ENCODE measurements around the gene PRSS16. TPM values are rescaled to one million over a fixed set of nuclear protein-coding genes. Genes with fewer than 3 reads are reported as not detected.

The PRSS16 gene
- total and polyA plus RNA-seq, 9 of the 15 experiments (the other 6 are each of a cell fraction or from before 2014, with no cell fraction given) = 4.5 to 21.3 (median 12.1) TPM

- no peak for TF ChIP-seq ZNF586 (CRISPR knock-in tag; conservative IDR thresholded peaks at IDR 0.05)
- no peak for TF ChIP-seq CEBPZ (IDR thresholded peaks at IDR 0.05; ENCODE audit: borderline replicate concordance, low read depth, low read length)
- no peak for TF ChIP-seq SAFB2 (IDR thresholded peaks at IDR 0.05; ENCODE audit: borderline replicate concordance, low read depth, low read length, severe bottlenecking)
- TF ChIP-seq SMARCA4 (IDR thresholded peaks at IDR 0.05) = peak; percentile 15; the same call in 1 of the 2 replicates
- TF ChIP-seq DNMT1 (IDR thresholded peaks at IDR 0.05) = no peak
- no peak for TF ChIP-seq ZNF174 (CRISPR knock-in tag; IDR thresholded peaks at IDR 0.05)
- TF ChIP-seq FOXJ3 (CRISPR knock-in tag; IDR thresholded peaks at IDR 0.05) = no peak
- no peak for TF ChIP-seq GABPB2 (CRISPR knock-in tag; conservative IDR thresholded peaks at IDR 0.05)
- TF ChIP-seq ZNF398 (CRISPR knock-in tag; IDR thresholded peaks at IDR 0.05) = no peak
- TF ChIP-seq NR0B1 (IDR thresholded peaks at IDR 0.05; ENCODE audit: partially characterized antibody) = no peak
- TF ChIP-seq NUFIP1 (IDR thresholded peaks at IDR 0.05; ENCODE audit: partially characterized antibody) = peak; percentile 78
- TF ChIP-seq ATF1 (CRISPR knock-in tag; IDR thresholded peaks at IDR 0.05) = no peak
- 0 out of 2 replicates have a peak, but pooled peaks have one; percentile 22 for TF ChIP-seq ATF1 (tag; IDR thresholded peaks at IDR 0.05)
- no peak for TF ChIP-seq MAFK (IDR thresholded peaks at IDR 0.05; ENCODE audit: low read length)
- TF ChIP-seq HDAC8 (tag; IDR thresholded peaks at IDR 0.05) = peak; percentile 90
- TF ChIP-seq, protein P1, sequence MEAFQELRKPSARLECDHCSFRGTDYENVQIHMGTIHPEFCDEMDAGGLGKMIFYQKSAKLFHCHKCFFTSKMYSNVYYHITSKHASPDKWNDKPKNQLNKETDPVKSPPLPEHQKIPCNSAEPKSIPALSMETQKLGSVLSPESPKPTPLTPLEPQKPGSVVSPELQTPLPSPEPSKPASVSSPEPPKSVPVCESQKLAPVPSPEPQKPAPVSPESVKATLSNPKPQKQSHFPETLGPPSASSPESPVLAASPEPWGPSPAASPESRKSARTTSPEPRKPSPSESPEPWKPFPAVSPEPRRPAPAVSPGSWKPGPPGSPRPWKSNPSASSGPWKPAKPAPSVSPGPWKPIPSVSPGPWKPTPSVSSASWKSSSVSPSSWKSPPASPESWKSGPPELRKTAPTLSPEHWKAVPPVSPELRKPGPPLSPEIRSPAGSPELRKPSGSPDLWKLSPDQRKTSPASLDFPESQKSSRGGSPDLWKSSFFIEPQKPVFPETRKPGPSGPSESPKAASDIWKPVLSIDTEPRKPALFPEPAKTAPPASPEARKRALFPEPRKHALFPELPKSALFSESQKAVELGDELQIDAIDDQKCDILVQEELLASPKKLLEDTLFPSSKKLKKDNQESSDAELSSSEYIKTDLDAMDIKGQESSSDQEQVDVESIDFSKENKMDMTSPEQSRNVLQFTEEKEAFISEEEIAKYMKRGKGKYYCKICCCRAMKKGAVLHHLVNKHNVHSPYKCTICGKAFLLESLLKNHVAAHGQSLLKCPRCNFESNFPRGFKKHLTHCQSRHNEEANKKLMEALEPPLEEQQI (IDR thresholded peaks at IDR 0.05) = peak; percentile 86
- TF ChIP-seq ZNF589 (CRISPR knock-in tag; IDR thresholded peaks at IDR 0.05; ENCODE audit: low read depth) = peak; percentile 93
- peak; percentile 93 for TF ChIP-seq DMBX1 (CRISPR knock-in tag; IDR thresholded peaks at IDR 0.05; ENCODE audit: borderline replicate concordance)
Measured at GRCh38 chr6:27237089-27237803, 10.3 kb upstream of the PRSS16 start (continued).

Data from K562 (cell line).